Measurements from ENCODE around the gene SEC14L1. TPM values are rescaled to one million over a fixed set of nuclear protein-coding genes. Genes with fewer than 3 reads are reported as not detected.
"Not testable (repeated sequence)": the region's sequence is repeated elsewhere in the genome, so short reads cannot be mapped to it uniquely, and the experiment has no call there.

SEC14L1 gene
- total RNA-seq, 2 donors from 2014 or later = 31.0 to 38.8 TPM

- no peak for TF ChIP-seq CTCF (IDR thresholded peaks at IDR 0.05)
- Histone ChIP-seq H3K36me3 (no peaks in the 10 kb centered on the region), H3K9me3 (no peaks in the 10 kb centered on the region), H3K27ac (no peak overlapping the region), H3K9ac (ENCODE audit: low read depth in 2 of 2, low read length in 2 of 2) (no peak overlapping the region), H3K4me3 (no peak overlapping the region), H3K27me3 (no peaks in the 10 kb centered on the region), H3K4me1 (no peaks in the 10 kb centered on the region)
- intact Hi-C loops (cut with DNase I) = no loop called here
- no peak for DNase-seq
These were observed 8.9 kb upstream of the SEC14L1 start for GRCh38 chr17:77131904-77132303.

DNA sequence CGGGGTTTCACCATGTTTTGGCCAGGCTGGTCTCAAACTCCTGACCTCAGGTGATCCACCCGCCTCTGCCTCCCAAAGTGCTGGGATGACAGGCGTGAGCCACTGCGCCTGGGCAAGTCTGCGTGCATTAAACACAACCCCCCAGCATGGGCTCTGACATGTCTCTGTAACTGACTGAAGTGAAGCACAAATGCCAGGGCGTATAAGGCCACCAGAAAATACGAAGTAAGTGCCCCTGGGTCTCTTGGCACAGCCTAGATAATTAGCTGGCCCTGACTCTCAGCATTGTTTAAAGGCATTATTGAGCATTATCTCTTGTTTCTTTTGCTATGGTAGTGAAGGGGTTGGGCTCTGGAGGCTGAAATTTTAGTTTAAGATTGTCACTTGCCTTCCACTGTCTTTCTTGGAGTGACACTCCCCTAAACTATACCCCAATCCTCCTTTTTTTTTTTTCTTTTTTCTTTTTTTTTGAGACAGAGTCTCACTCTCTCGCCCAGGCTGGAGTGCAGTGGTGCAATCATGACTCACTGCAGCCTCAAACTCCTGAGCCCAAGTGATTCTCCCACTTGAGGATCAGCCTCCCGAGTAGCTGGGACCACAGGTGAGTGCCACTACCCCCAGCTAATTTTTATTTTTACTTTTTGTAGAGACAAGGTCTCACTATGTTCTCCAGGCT, 8.2 kb upstream of the SEC14L1 start:
- DNase-seq = no peak
- H3K4me3 ChIP-seq = no peak overlapping the region
- H3K4me1 ChIP-seq = no peaks in the 10 kb centered on the region
- no peak overlapping the region for H3K27ac ChIP-seq
- H3K36me3 ChIP-seq = no peaks in the 10 kb centered on the region
- no peak for TF ChIP-seq CTCF (IDR thresholded peaks at IDR 0.05)
- H3K9me3 ChIP-seq = no peaks in the 10 kb centered on the region
- H3K27me3 ChIP-seq = no peaks in the 10 kb centered on the region
- no peak overlapping the region for H3K9ac ChIP-seq (ENCODE audit: low read depth in 2 of 2, low read length in 2 of 2)
- intact Hi-C loops (cut with DNase I) = no loop called here

DNA sequence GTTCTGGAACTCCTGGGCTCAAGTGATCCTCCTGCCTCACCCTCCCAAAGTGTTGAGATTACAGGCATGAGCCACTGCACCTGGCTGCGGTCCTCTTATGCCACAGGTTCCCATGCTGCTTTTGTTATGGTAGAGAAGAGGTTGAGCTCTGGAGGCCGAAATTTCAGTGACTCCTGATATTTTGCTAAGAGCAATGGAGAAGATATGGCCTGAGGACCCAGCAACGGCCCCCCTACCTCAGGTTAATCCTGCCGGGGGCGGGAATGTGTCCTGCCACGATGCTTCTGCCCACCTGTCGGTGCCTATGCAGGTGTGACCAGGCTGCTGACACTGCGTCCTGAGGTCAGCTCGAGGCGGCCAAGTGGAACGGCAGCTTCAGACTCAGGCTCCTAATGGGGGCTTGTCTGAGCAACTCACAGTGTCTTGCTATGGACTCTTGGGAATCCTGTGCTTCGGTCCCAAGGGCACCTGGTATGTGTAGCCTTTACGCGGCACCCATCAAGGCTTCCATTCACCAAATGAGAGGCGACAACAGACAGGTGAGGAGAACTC, 7.6 kb upstream of the SEC14L1 start:
- H3K27ac ChIP-seq = no peak overlapping the region
- TF ChIP-seq CTCF (IDR thresholded peaks at IDR 0.05) = no peak
- no peak overlapping the region for H3K4me3 ChIP-seq
- H3K27me3 ChIP-seq = no peaks in the 10 kb centered on the region
- H3K36me3 ChIP-seq = no peaks in the 10 kb centered on the region
- no peaks in the 10 kb centered on the region for H3K9me3 ChIP-seq
- H3K9ac ChIP-seq (ENCODE audit: low read depth in 2 of 2, low read length in 2 of 2) = no peak overlapping the region
- H3K4me1 ChIP-seq = no peaks in the 10 kb centered on the region
- intact Hi-C loops (cut with DNase I) = no loop called here
- no peak for DNase-seq

- Histone ChIP-seq H3K36me3 (no peaks in the 10 kb centered on the region), H3K27ac (no peak overlapping the region), H3K9me3 (no peaks in the 10 kb centered on the region), H3K27me3 (no peaks in the 10 kb centered on the region), H3K9ac (ENCODE audit: low read depth in 2 of 2, low read length in 2 of 2) (no peak overlapping the region), H3K4me1 (peaks cover 4% of the 10 kb centered on the region), H3K4me3 (no peak overlapping the region)
- intact Hi-C loops (cut with DNase I) = no loop called here
- DNase-seq = no peak
- TF ChIP-seq CTCF (IDR thresholded peaks at IDR 0.05) = no peak
These were observed 4.4 kb upstream of the SEC14L1 start for GRCh38 chr17:77136420-77136767.

GRCh38 chr17:77137111-77137510, 3.7 kb upstream of the SEC14L1 start:
- Histone ChIP-seq H3K9me3 (no peaks in the 10 kb centered on the region), H3K36me3 (no peaks in the 10 kb centered on the region), H3K27ac (no peak overlapping the region), H3K27me3 (no peaks in the 10 kb centered on the region), H3K4me1 (peaks cover 4% of the 10 kb centered on the region), H3K9ac (ENCODE audit: low read depth in 2 of 2, low read length in 2 of 2) (no peak overlapping the region), H3K4me3 (no peak overlapping the region)
- DNase-seq = no peak
- intact Hi-C loops (cut with DNase I) = no loop called here
- TF ChIP-seq CTCF (IDR thresholded peaks at IDR 0.05) = no peak

GRCh38 chr17:77137886-77138285, 2.9 kb upstream of the SEC14L1 start:
- intact Hi-C loops (cut with DNase I); H3K4me3 ChIP-seq; H3K36me3 ChIP-seq; H3K9ac ChIP-seq (ENCODE audit: low read depth in 2 of 2, low read length in 2 of 2); H3K9me3 ChIP-seq; H3K4me1 ChIP-seq; H3K27ac ChIP-seq; H3K27me3 ChIP-seq: not testable (repeated sequence)
- DNase-seq = peak; percentile 61

All from colonic mucosa (tissue), 4 donors.